Measurements from ENCODE around the gene DGKG. TPM values are rescaled to one million over a fixed set of nuclear protein-coding genes. Genes with fewer than 3 reads are reported as not detected.

DGKG gene
- polyA plus RNA-seq, 3 donors: 4.2 to 9.2 (median 4.3) TPM

GRCh38 chr3:186257866-186258265 is 104.2 kb downstream of the DGKG start:
- Histone ChIP-seq H3K27ac (ENCODE audit: low read depth in 1 of 2, low read length in 2 of 2) (no peak overlapping the region), H3K4me2 (replicated peaks; ENCODE audit: extremely low read depth, low read length, poor library complexity, severe bottlenecking) (no peak overlapping the region), H4K20me1 (ENCODE audit: insufficient read depth, low read length) (no peaks in the 10 kb centered on the region), H3K9ac (ENCODE audit: insufficient read depth, low read length, poor library complexity, severe bottlenecking) (no peak overlapping the region), H3K27me3 (ENCODE audit: control insufficient read depth in 2 of 2, insufficient read depth in 2 of 2, low read length in 2 of 2) (no peaks in the 10 kb centered on the region), H3K9me3 (replicated peaks in 1 of 2; ENCODE audit: control insufficient read depth in 1 of 2, insufficient read depth in 1 of 2, low read length in 2 of 2) (no peaks in the 10 kb centered on the region), H3K4me1 (ENCODE audit: control insufficient read depth in 1 of 2, insufficient read depth in 2 of 2, low read length in 2 of 2) (peaks cover 14 to 18% of the 10 kb centered on the region in 2 donors), H3K36me3 (replicated peaks in 1 of 2; ENCODE audit: control insufficient read depth in 1 of 2, insufficient read depth in 2 of 2, low read length in 2 of 2) (peaks cover 71 to 93% of the 10 kb centered on the region in 2 donors), H2AFZ (ENCODE audit: insufficient read depth, low read depth, low read length, poor library complexity, severe bottlenecking) (no peak overlapping the region), H3K79me2 (ENCODE audit: insufficient read depth, low read length) (no peaks in the 10 kb centered on the region), H3K4me3 (replicated peaks in 1 of 3; ENCODE audit: low read depth in 2 of 3, low read length in 3 of 3) (no peak overlapping the region)
- no peak for TF ChIP-seq CTCF (IDR thresholded peaks at IDR 0.05)
- Mint-ChIP-seq H3K27ac (peak overlapping the region in 2 of 7 donors; percentile 4 to 21), H3K27me3 (ENCODE audit: low read depth in 3 of 3) (no peaks in the 10 kb centered on the region), H3K36me3 (peaks cover 89 to 92% of the 10 kb centered on the region in 2 donors), H3K4me1 (peaks cover 35% of the 10 kb centered on the region), H3K9me3 (no peaks in the 10 kb centered on the region), H3K4me3 (no peak overlapping the region)
- DNase-seq: no peak
- 77% methylated on average over 4 of the region's 6 CpGs for WGBS (ENCODE audit: insufficient coverage)
- intact Hi-C loops (cut with micrococcal nuclease): loop anchor here (5.0 to 10.0 kb wide), 4 partner anchors 273 to 284 kb away; partner anchors contain the start of gene CRYGS (in 1 of the 2)

- Histone ChIP-seq H4K20me1 (ENCODE audit: insufficient read depth, low read length) (no peaks in the 10 kb centered on the region), H3K36me3 (replicated peaks in 1 of 2; ENCODE audit: control insufficient read depth in 1 of 2, insufficient read depth in 2 of 2, low read length in 2 of 2) (peaks cover 73 to 93% of the 10 kb centered on the region in 2 donors), H3K9me3 (replicated peaks in 1 of 2; ENCODE audit: control insufficient read depth in 1 of 2, insufficient read depth in 1 of 2, low read length in 2 of 2) (no peaks in the 10 kb centered on the region), H3K79me2 (ENCODE audit: insufficient read depth, low read length) (no peaks in the 10 kb centered on the region), H2AFZ (ENCODE audit: insufficient read depth, low read depth, low read length, poor library complexity, severe bottlenecking) (no peak overlapping the region), H3K4me1 (ENCODE audit: control insufficient read depth in 1 of 2, insufficient read depth in 2 of 2, low read length in 2 of 2) (peaks cover 14 to 18% of the 10 kb centered on the region in 2 donors), H3K4me2 (replicated peaks; ENCODE audit: extremely low read depth, low read length, poor library complexity, severe bottlenecking) (no peak overlapping the region), H3K4me3 (replicated peaks in 1 of 3; ENCODE audit: low read depth in 2 of 3, low read length in 3 of 3) (no peak overlapping the region), H3K9ac (ENCODE audit: insufficient read depth, low read length, poor library complexity, severe bottlenecking) (no peak overlapping the region), H3K27me3 (ENCODE audit: control insufficient read depth in 2 of 2, insufficient read depth in 2 of 2, low read length in 2 of 2) (no peaks in the 10 kb centered on the region), H3K27ac (ENCODE audit: low read depth in 1 of 2, low read length in 2 of 2) (peak overlapping the region; percentile 10 to 60)
- Mint-ChIP-seq H3K9me3 (no peaks in the 10 kb centered on the region), H3K4me3 (no peak overlapping the region), H3K36me3 (peaks cover 91 to 92% of the 10 kb centered on the region in 2 donors), H3K27ac (peak overlapping the region in 4 of 7 donors; percentile 3 to 79 (median 70)), H3K4me1 (peaks cover 38% of the 10 kb centered on the region), H3K27me3 (ENCODE audit: low read depth in 3 of 3) (no peaks in the 10 kb centered on the region)
- 76% methylated on average over 12 of the region's 19 CpGs for WGBS (ENCODE audit: insufficient coverage)
- intact Hi-C loops (cut with micrococcal nuclease): loop anchor here (5.0 to 10.0 kb wide), 4 partner anchors 271 to 286 kb away; partner anchors contain the start of gene CRYGS (in 1 of the 2)
- peak; percentile 2 to 17 (median 12) for DNase-seq
- TF ChIP-seq CTCF (IDR thresholded peaks at IDR 0.05): peak; percentile 35
Measured at GRCh38 chr3:186255703-186256331, 106.2 kb downstream of the DGKG start.
